DOHH2 (cell line): ENCODE data around the gene FGF11.
"Not testable (repeated sequence)": the region's sequence is repeated elsewhere in the genome, so short reads cannot be mapped to it uniquely, and the experiment has no call there.

Experiments used
- H3F3A ChIP-seq: fragments of 200-600 bp; sonication (generic), shearing (Covaris generic); 2 replicates; pipeline ENCODE4 v1.6.0; 2016; ENCODE audit warnings: antibody characterized with exemption, mild to moderate bottlenecking; ENCODE audit not compliant: control insufficient read depth, insufficient read depth
- H3K27ac ChIP-seq: fragments of 200-600 bp; sonication (generic); 2 replicates; pipeline ENCODE4 v1.5.1; 2014; ENCODE audit warnings: low read depth, mild to moderate bottlenecking, low read length, moderate library complexity
- H3K27me3 ChIP-seq: fragments of 200-600 bp; sonication (generic); 2 replicates; pipeline ENCODE4 v1.6.1; 2014; ENCODE audit warnings: mild to moderate bottlenecking, low read length, mixed read lengths; ENCODE audit not compliant: control insufficient read depth
- H3K36me3 ChIP-seq: fragments of 200-600 bp; sonication (generic); 2 replicates; pipeline ENCODE4 v1.6.1; 2014; ENCODE audit warnings: mild to moderate bottlenecking, low read length, moderate library complexity, mixed read lengths; ENCODE audit not compliant: control insufficient read depth
- H3K4me1 ChIP-seq: fragments of 200-600 bp; sonication (generic); 2 replicates; pipeline ENCODE4 v1.6.1; 2014; ENCODE audit warnings: mild to moderate bottlenecking, low read length, mixed read lengths; ENCODE audit not compliant: control insufficient read depth
- H3K4me2 ChIP-seq: fragments of 200-600 bp; sonication (generic); 2 replicates; pipeline ENCODE4 v1.6.0; 2014; ENCODE audit warnings: mild to moderate bottlenecking, low read length, moderate library complexity
- H3K4me3 ChIP-seq: fragments of 200-600 bp; sonication (generic); 2 replicates; pipeline ENCODE4 v1.5.1; 2014; ENCODE audit warnings: mild to moderate bottlenecking, low read length, mixed read lengths
- H3K79me2 ChIP-seq: fragments of 200-600 bp; sonication (generic); 2 replicates; pipeline ENCODE4 v1.6.1; 2014; ENCODE audit warnings: mild to moderate bottlenecking, low read length, mixed read lengths; ENCODE audit not compliant: control insufficient read depth
- H3K9me2 ChIP-seq: fragments of 200-600 bp; sonication (generic); replicated peaks from 2 replicates; pipeline ENCODE4 v1.6.1; 2014; ENCODE audit warnings: mild to moderate bottlenecking, low read length, mixed read lengths; ENCODE audit not compliant: control insufficient read depth
- H3K9me3 ChIP-seq: fragments of 200-600 bp; sonication (generic); 2 replicates; pipeline ENCODE4 v1.6.1; 2014; ENCODE audit warnings: antibody characterized with exemption, low read length, mixed read lengths; ENCODE audit not compliant: control insufficient read depth, insufficient read depth
- H4K20me1 ChIP-seq: fragments of 200-600 bp; sonication (generic); 2 replicates; pipeline ENCODE4 v1.6.0; 2014; ENCODE audit warnings: low read depth, mild to moderate bottlenecking, antibody characterized with exemption, low read length, moderate library complexity; ENCODE audit not compliant: control insufficient read depth, insufficient read depth
- CTCF ChIP-seq: fragments of 200-600 bp; sonication (generic); IDR thresholded peaks from one replicate; pipeline ENCODE4 v1.5.1; 2014; ENCODE audit warnings: antibody characterized with exemption, mild to moderate bottlenecking, low read depth, low read length; ENCODE audit not compliant: poor library complexity, severe bottlenecking
- EZH2phosphoT487 ChIP-seq: fragments of 200-600 bp; sonication (generic); IDR thresholded peaks from 2 replicates; pipeline ENCODE4 v1.6.1; 2017; ENCODE audit warnings: borderline replicate concordance, mild to moderate bottlenecking, antibody characterized with exemption, low read length, moderate library complexity, mixed read lengths

FGF11 gene

GRCh38 chr17:7468290-7468689 lies 29.0 kb downstream of the FGF11 start:
- no peaks in the 10 kb centered on the region for H4K20me1 ChIP-seq
- no peaks in the 10 kb centered on the region for H3K9me3 ChIP-seq
- H3K9me2 ChIP-seq: no peaks in the 10 kb centered on the region
- no peaks in the 10 kb centered on the region for H3K27me3 ChIP-seq
- no peak overlapping the region for H3K27ac ChIP-seq
- no peaks in the 10 kb centered on the region; the same call in 1 of the 2 replicates for H3K36me3 ChIP-seq
- TF ChIP-seq EZH2phosphoT487 (no peak), CTCF (no peak)
- H3F3A ChIP-seq: 0 out of 2 replicates have a peak, but pooled peaks cover 3% of the 10 kb centered on the region
- H3K79me2 ChIP-seq: peaks cover 8% of the 10 kb centered on the region
- H3K4me3 ChIP-seq: no peak overlapping the region
- H3K4me1 ChIP-seq: peaks cover 21% of the 10 kb centered on the region
- H3K4me2 ChIP-seq: no peak overlapping the region

GRCh38 chr17:7468804-7469389 lies 29.6 kb downstream of the FGF11 start:
- no peak for TF ChIP-seq CTCF
- no peak for TF ChIP-seq EZH2phosphoT487
- no peak overlapping the region for H3K4me3 ChIP-seq
- no peaks in the 10 kb centered on the region for H3K27me3 ChIP-seq
- no peaks in the 10 kb centered on the region; the same call in 1 of the 2 replicates for H3K36me3 ChIP-seq
- H3K4me2 ChIP-seq: no peak overlapping the region
- H3K9me2 ChIP-seq: no peaks in the 10 kb centered on the region
- H3K4me1 ChIP-seq: peaks cover 21% of the 10 kb centered on the region
- no peaks in the 10 kb centered on the region for H3K9me3 ChIP-seq
- H3K79me2 ChIP-seq: peaks cover 8% of the 10 kb centered on the region
- H3F3A ChIP-seq: 0 out of 2 replicates have a peak, but pooled peaks cover 3% of the 10 kb centered on the region
- no peak overlapping the region for H3K27ac ChIP-seq
- H4K20me1 ChIP-seq: no peaks in the 10 kb centered on the region

- not testable (repeated sequence) for H3K36me3 ChIP-seq, H3K4me3 ChIP-seq, H3F3A ChIP-seq, H4K20me1 ChIP-seq, H3K9me3 ChIP-seq, H3K27me3 ChIP-seq, H3K4me2 ChIP-seq, H3K27ac ChIP-seq, H3K9me2 ChIP-seq
- Histone ChIP-seq H3K79me2 (peaks cover 11% of the 10 kb centered on the region), H3K4me1 (peaks cover 21% of the 10 kb centered on the region)
These were observed 30.5 kb downstream of the FGF11 start for GRCh38 chr17:7469843-7470242.

- H3K79me2 ChIP-seq: peaks cover 11% of the 10 kb centered on the region
- not testable (repeated sequence) for H4K20me1 ChIP-seq, H3K9me3 ChIP-seq, H3K36me3 ChIP-seq, H3K27ac ChIP-seq, H3K9me2 ChIP-seq, H3F3A ChIP-seq, H3K4me3 ChIP-seq, H3K27me3 ChIP-seq, H3K4me2 ChIP-seq
- peaks cover 21% of the 10 kb centered on the region for H3K4me1 ChIP-seq
These were observed 31.2 kb downstream of the FGF11 start for GRCh38 chr17:7470457-7470973.
